Vagina (tissue), 2 donors: ENCODE results near the gene UQCRC1.

Experiments used
- CTCF ChIP-seq, 3 experiments: fragments of 450-650 bp in 2 of 3; fragments of 200-600 bp in 1 of 3; sonication (generic) in 1 of 3; IDR thresholded peaks; one replicate each; pipeline ENCODE4 v1.5.1; 2017 to 2019; ENCODE audit warnings: antibody characterized with exemption in 3 of 3, mild to moderate bottlenecking in 2 of 3, moderate library complexity in 2 of 3
- POLR2A ChIP-seq, 2 donors: fragments of 450-650 bp; IDR thresholded peaks; one replicate each; pipeline ENCODE4 v1.6.1; 2017; ENCODE audit warnings: antibody characterized with exemption in 2 of 2, mild to moderate bottlenecking in 2 of 2, moderate library complexity in 2 of 2
- POLR2AphosphoS5 ChIP-seq, 2 donors: sonication (generic); formaldehyde crosslinking; IDR thresholded peaks; one replicate each; pipeline ENCODE4 v1.9.0; 2017; ENCODE audit warnings: antibody characterized with exemption in 2 of 2, mild to moderate bottlenecking in 2 of 2, low read depth in 1 of 2; ENCODE audit not compliant: insufficient read depth in 1 of 2

- TF ChIP-seq CTCF (IDR thresholded peaks at IDR 0.05): no peak
- TF ChIP-seq POLR2AphosphoS5 (IDR thresholded peaks at IDR 0.05; ENCODE audit: insufficient read depth in 1 of 2, low read depth in 1 of 2): no peak
- no peak for TF ChIP-seq POLR2A (IDR thresholded peaks at IDR 0.05)
These were observed 8.5 kb downstream of the UQCRC1 start for GRCh38 chr3:48600711-48601621.
